Endothelial cell of umbilical vein (primary cell): ENCODE results near the gene NPC1L1. TPM values are rescaled to one million over a fixed set of nuclear protein-coding genes. Genes with fewer than 3 reads are reported as not detected.

Experiments used
- BruUV-seq: library from RNA; stranded (reverse); fragments of 400-500 nt; replicated peaks from 2 replicates; lab custom pipeline; 2021; lab: Mats Ljungman, UMichigan
- CTCF ChIA-PET: fragments of 300-600, 350-600 bp; sonication (Branson Sonifier 250); formaldehyde crosslinking; loops from one replicate; lab custom pipeline; 2021; ENCODE audit warnings: antibody characterized with exemption, inconsistent platforms; lab: Charles Lee
- POLR2A ChIA-PET: fragments of 300-600, 350-600 bp; sonication (Branson Sonifier 250); formaldehyde crosslinking; loops from one replicate; lab custom pipeline; 2021; ENCODE audit warnings: antibody characterized with exemption, inconsistent platforms; lab: Charles Lee
- DNase-seq: peaks from one replicate; pipeline ENCODE4 v3.0.0-alpha.2; 2011; ENCODE audit warnings: low read depth, low spot score
- FAIRE-seq: peaks from 2 replicates; lab custom pipeline; 2011; peaks lifted over from hg19 to GRCh38; lab: Jason Lieb, UNC
- H2AFZ ChIP-seq: 2 replicates; pipeline ENCODE4 v1.6.0; 2012; ENCODE audit warnings: low read depth, low read length, control low read depth, inconsistent platforms
- H3K27ac ChIP-seq: 2 replicates; pipeline ENCODE4 v1.5.1; 2011; ENCODE audit warnings: low read depth, mild to moderate bottlenecking, control low read depth, low read length, moderate library complexity; ENCODE audit not compliant: insufficient read depth
- H3K27me3 ChIP-seq, 2 experiments: 2 replicates each; pipeline versions ENCODE4 v1.6.0 to v1.6.1; 2011; ENCODE audit warnings: low read length in 2 of 2, mixed read lengths in 1 of 2; ENCODE audit not compliant: control insufficient read depth in 2 of 2, insufficient read depth in 2 of 2
- H3K36me3 ChIP-seq, 2 experiments: 2 replicates in 1 of 2; 3 replicates in 1 of 2; pipeline ENCODE4 v1.5.1; 2011; ENCODE audit warnings: low read length in 2 of 2, mild to moderate bottlenecking in 1 of 2, moderate library complexity in 1 of 2; ENCODE audit not compliant: control insufficient read depth in 2 of 2, insufficient read depth in 2 of 2; ENCODE audit errors: extremely low read depth in 1 of 2
- H3K4me1 ChIP-seq: 3 replicates; pipeline ENCODE4 v1.5.1; 2011; ENCODE audit warnings: mild to moderate bottlenecking, low read length; ENCODE audit not compliant: control insufficient read depth, insufficient read depth; ENCODE audit errors: extremely low read depth
- H3K4me2 ChIP-seq: 2 replicates; pipeline ENCODE4 v1.6.1; 2011; ENCODE audit warnings: low read length, control low read depth, mixed read lengths; ENCODE audit not compliant: insufficient read depth
- H3K4me3 ChIP-seq, 3 experiments: fragments of 200-600 bp in 1 of 3; sonication (generic), shearing (Covaris generic) in 1 of 3; replicated peaks in 1 of 3; 2 replicates each; pipeline ENCODE4 v1.5.1; 2011 to 2016; ENCODE audit warnings: control low read depth in 3 of 3, low read length in 3 of 3, mild to moderate bottlenecking in 2 of 3, inconsistent platforms in 1 of 3, low read depth in 1 of 3, moderate library complexity in 1 of 3; ENCODE audit not compliant: insufficient read depth in 1 of 3
- H3K79me2 ChIP-seq: 2 replicates; pipeline ENCODE4 v1.6.0; 2012; ENCODE audit warnings: low read length, inconsistent platforms; ENCODE audit not compliant: control insufficient read depth, insufficient read depth
- H3K9ac ChIP-seq: replicated peaks from 2 replicates; pipeline ENCODE3; 2011; ENCODE audit warnings: low read length, control low read depth; ENCODE audit not compliant: insufficient read depth; ENCODE audit errors: extremely low read depth
- H3K9me1 ChIP-seq: replicated peaks from 3 replicates; pipeline ENCODE4 v1.6.0; 2011; ENCODE audit warnings: mild to moderate bottlenecking, low read length; ENCODE audit not compliant: control insufficient read depth, insufficient read depth; ENCODE audit errors: extremely low read depth
- H3K9me3 ChIP-seq: replicated peaks from 2 replicates; pipeline ENCODE4 v1.5.1; 2012; ENCODE audit warnings: low read length, inconsistent platforms; ENCODE audit not compliant: control insufficient read depth, insufficient read depth
- H4K20me1 ChIP-seq: replicated peaks from 2 replicates; pipeline ENCODE3; 2011; ENCODE audit warnings: mild to moderate bottlenecking, low read length; ENCODE audit not compliant: control insufficient read depth, insufficient read depth; ENCODE audit errors: extremely low read depth
- EZH2 ChIP-seq: IDR thresholded peaks from 2 replicates; pipeline ENCODE4 v1.6.1; 2012; ENCODE audit warnings: borderline replicate concordance, low read depth, mild to moderate bottlenecking, moderate library complexity, low read length, inconsistent platforms; ENCODE audit not compliant: severe bottlenecking
- FOS ChIP-seq: IDR thresholded peaks from 2 replicates; pipeline ENCODE4 v1.6.1; 2011; ENCODE audit warnings: mild to moderate bottlenecking, low read length, moderate library complexity, borderline replicate concordance; ENCODE audit not compliant: insufficient read depth
- JUN ChIP-seq: IDR thresholded peaks from 2 replicates; pipeline ENCODE4 v1.6.1; 2011; ENCODE audit warnings: borderline replicate concordance, low read depth; ENCODE audit not compliant: insufficient read length, insufficient read depth
- MAX ChIP-seq: IDR thresholded peaks from 2 replicates; pipeline ENCODE4 v1.6.1; 2011; ENCODE audit not compliant: insufficient read depth, insufficient read length
- MYC ChIP-seq: IDR thresholded peaks from one replicate; pipeline ENCODE4 v1.6.1; 2011; ENCODE audit warnings: mild to moderate bottlenecking, low read depth, low read length
- POLR2A ChIP-seq: IDR thresholded peaks from 2 replicates; pipeline ENCODE4 v1.6.1; 2012; ENCODE audit warnings: low read depth, mild to moderate bottlenecking, control low read depth, low read length
- POLR2AphosphoS5 ChIP-seq: IDR thresholded peaks from 2 replicates; pipeline ENCODE4 v1.6.1; 2012; ENCODE audit warnings: low read depth, mild to moderate bottlenecking, control low read depth, low read length, moderate library complexity; ENCODE audit not compliant: insufficient read depth
- dilution Hi-C: fragments of 300-500 bp; cut with MboI; formaldehyde crosslinking; loops from one replicate; pipeline ENCODE4 v1.15.0; 2019; ENCODE audit warnings: low sequenced_read_pairs; ENCODE audit not compliant: extremely low pct_ligation_motif_present
- intact Hi-C: fragments of 100-400 bp; cut with micrococcal nuclease; formaldehyde crosslinking; loops from one replicate; pipeline ENCODE4 v1.10.0; 2022
- polyA plus RNA-seq, 4 experiments: library from polyadenylated mRNA; depleted of rRNA in 3 of 4; stranded (reverse) in 3 of 4; unstranded in 1 of 4; fragments of >200 nt; gene quantifications; 2 replicates each; pipeline versions ENCODE4 v1.2.1 to v1.2.3, GENCODE V29; 2011 to 2012; ENCODE audit warnings: missing spikeins in 1 of 4
- total RNA-seq: library from RNA; stranded (reverse); gene quantifications from 2 replicates; pipeline ENCODE4 v1.2.3, GENCODE V29; 2021
- TF ChIP-seq, protein P1 (sequence below), 2 donors: IDR thresholded peaks; 1 replicate in 1 of 2; 2 replicates in 1 of 2; pipeline ENCODE4 v1.5.1; 2011; ENCODE audit warnings: low read length in 2 of 2, mild to moderate bottlenecking in 2 of 2, moderate library complexity in 2 of 2, control low read depth in 1 of 2, inconsistent platforms in 1 of 2, low read depth in 1 of 2; ENCODE audit not compliant: insufficient read depth in 1 of 2; ENCODE audit errors: extremely low read depth in 1 of 2

The NPC1L1 gene
- total and polyA plus RNA-seq, 2 donors (not counting 3 experiments of a cell fraction or from before 2014, with no cell fraction given): not detected

GRCh38 chr7:44566680-44567079, 25.6 kb upstream of the NPC1L1 start:
- H2AFZ ChIP-seq: no peak overlapping the region
- POLR2A ChIA-PET: no interaction called here
- intact Hi-C loops (loop anchor here (5.0 kb wide), 1 partner anchor 74 kb away; the partner anchor contains the start of gene NUDCD3), dilution Hi-C loops (no loop called here)
- no peak overlapping the region for H3K27ac ChIP-seq
- no peak for DNase-seq
- H4K20me1 ChIP-seq: no peaks in the 10 kb centered on the region
- H3K27me3 ChIP-seq: no peaks in the 10 kb centered on the region
- no peaks in the 10 kb centered on the region for H3K9me3 ChIP-seq
- no TSS peak for BruUV-seq
- H3K4me2 ChIP-seq: no peak overlapping the region
- no peak for TF ChIP-seq POLR2AphosphoS5
- no peak for TF ChIP-seq EZH2
- TF ChIP-seq, protein P1, sequence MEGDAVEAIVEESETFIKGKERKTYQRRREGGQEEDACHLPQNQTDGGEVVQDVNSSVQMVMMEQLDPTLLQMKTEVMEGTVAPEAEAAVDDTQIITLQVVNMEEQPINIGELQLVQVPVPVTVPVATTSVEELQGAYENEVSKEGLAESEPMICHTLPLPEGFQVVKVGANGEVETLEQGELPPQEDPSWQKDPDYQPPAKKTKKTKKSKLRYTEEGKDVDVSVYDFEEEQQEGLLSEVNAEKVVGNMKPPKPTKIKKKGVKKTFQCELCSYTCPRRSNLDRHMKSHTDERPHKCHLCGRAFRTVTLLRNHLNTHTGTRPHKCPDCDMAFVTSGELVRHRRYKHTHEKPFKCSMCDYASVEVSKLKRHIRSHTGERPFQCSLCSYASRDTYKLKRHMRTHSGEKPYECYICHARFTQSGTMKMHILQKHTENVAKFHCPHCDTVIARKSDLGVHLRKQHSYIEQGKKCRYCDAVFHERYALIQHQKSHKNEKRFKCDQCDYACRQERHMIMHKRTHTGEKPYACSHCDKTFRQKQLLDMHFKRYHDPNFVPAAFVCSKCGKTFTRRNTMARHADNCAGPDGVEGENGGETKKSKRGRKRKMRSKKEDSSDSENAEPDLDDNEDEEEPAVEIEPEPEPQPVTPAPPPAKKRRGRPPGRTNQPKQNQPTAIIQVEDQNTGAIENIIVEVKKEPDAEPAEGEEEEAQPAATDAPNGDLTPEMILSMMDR (IDR thresholded peaks at IDR 0.05; ENCODE audit: extremely low read depth in 1 of 2, insufficient read depth in 1 of 2, low read depth in 1 of 2, low read length in 2 of 2): no peak
- no peak for TF ChIP-seq FOS
- no peak for TF ChIP-seq MYC
- no peak for TF ChIP-seq MAX
- TF ChIP-seq POLR2A: no peak
- TF ChIP-seq JUN: no peak
- CTCF ChIA-PET: interaction anchor here (1.3 to 4.7 kb wide), 5 partner anchors 218 to 569 kb away, joined by 3 to 145 read pairs (median 5); no protein-coding TSS in a partner anchor
- no peak for FAIRE-seq
- H3K9ac ChIP-seq: no peak overlapping the region
- no peaks in the 10 kb centered on the region for H3K4me1 ChIP-seq
- H3K79me2 ChIP-seq: peaks cover 4% of the 10 kb centered on the region
- H3K9me1 ChIP-seq: no peaks in the 10 kb centered on the region
- H3K4me3 ChIP-seq: no peak overlapping the region
- peaks cover 30 to 55% of the 10 kb centered on the region in 2 experiments for H3K36me3 ChIP-seq
